ENCODE data around the gene POLR3C. TPM values are rescaled to one million over a fixed set of nuclear protein-coding genes. Genes with fewer than 3 reads are reported as not detected.

POLR3C gene
- total RNA-seq, 1 experiment from 2014 or later = 24.9 TPM

DNA sequence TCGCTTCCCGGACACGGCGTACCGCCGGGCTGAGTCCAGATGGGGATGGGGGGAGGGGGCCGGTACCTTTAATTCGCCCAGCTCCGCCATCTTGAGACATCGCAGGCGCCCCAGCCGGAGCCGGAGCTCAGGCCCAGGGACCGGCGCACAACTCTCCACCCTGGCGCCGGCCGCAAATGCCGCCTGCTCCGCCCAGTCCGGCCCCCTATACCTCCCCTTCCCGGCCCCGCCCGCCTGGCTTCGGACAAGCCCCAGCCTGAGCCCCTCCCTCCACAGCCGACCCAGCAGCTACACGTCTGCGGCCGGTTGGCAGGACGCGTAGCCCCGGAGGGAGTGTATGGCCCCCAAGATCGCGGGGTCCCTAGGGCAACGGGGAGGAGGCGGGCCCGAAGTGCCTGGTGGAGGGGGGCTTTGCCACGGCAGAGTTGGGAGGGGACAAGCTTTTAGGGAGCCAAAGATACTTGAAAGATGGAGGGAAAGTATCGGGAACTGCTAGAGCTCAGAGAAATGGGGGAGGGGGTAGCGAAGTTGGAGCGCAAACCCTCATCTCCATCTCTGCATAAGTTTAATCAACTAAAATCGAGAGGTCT is 35.0 kb downstream of the POLR3C start, which contains the start of gene PIAS3 (continued):
- TF ChIP-seq, protein P1, sequence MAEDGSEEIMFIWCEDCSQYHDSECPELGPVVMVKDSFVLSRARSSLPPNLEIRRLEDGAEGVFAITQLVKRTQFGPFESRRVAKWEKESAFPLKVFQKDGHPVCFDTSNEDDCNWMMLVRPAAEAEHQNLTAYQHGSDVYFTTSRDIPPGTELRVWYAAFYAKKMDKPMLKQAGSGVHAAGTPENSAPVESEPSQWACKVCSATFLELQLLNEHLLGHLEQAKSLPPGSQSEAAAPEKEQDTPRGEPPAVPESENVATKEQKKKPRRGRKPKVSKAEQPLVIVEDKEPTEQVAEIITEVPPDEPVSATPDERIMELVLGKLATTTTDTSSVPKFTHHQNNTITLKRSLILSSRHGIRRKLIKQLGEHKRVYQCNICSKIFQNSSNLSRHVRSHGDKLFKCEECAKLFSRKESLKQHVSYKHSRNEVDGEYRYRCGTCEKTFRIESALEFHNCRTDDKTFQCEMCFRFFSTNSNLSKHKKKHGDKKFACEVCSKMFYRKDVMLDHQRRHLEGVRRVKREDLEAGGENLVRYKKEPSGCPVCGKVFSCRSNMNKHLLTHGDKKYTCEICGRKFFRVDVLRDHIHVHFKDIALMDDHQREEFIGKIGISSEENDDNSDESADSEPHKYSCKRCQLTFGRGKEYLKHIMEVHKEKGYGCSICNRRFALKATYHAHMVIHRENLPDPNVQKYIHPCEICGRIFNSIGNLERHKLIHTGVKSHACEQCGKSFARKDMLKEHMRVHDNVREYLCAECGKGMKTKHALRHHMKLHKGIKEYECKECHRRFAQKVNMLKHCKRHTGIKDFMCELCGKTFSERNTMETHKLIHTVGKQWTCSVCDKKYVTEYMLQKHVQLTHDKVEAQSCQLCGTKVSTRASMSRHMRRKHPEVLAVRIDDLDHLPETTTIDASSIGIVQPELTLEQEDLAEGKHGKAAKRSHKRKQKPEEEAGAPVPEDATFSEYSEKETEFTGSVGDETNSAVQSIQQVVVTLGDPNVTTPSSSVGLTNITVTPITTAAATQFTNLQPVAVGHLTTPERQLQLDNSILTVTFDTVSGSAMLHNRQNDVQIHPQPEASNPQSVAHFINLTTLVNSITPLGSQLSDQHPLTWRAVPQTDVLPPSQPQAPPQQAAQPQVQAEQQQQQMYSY (CRISPR knock-in tag; IDR thresholded peaks at IDR 0.05) = 0 out of 2 replicates have a peak, but pooled peaks have one; percentile 17
- TF ChIP-seq JUN (CRISPR knock-in tag; IDR thresholded peaks at IDR 0.05) = no peak

GRCh38 chr1:145859491-145860023 is 35.6 kb downstream of the POLR3C start:
- POLR2A ChIA-PET = interaction anchor here (0.6 to 3.1 kb wide), 19 partner anchors 10 to 192 kb away, joined by 3 to 48 read pairs (median 10); partner anchors contain the start of genes ANKRD34A, ANKRD35, LIX1L and NUDT17
- ATAC-seq (peak; percentile 74), DNase-seq (ENCODE audit: low spot score) (peak; percentile 89)
- H3K36me3 Mint-ChIP-seq = peaks cover 35% of the 10 kb centered on the region
- H3K9me3 Mint-ChIP-seq = peaks cover 5% of the 10 kb centered on the region
- H3K27ac Mint-ChIP-seq = peak overlapping the region; percentile 92
- no peaks in the 10 kb centered on the region for H3K27me3 Mint-ChIP-seq (ENCODE audit: low read depth)
- CTCF ChIA-PET = interaction anchor here (0.6 to 5.3 kb wide), 20 partner anchors 13 to 188 kb away, joined by 3 to 254 read pairs (median 10); partner anchors contain the start of genes ANKRD34A, ANKRD35, ITGA10 and LIX1L
- H3K4me1 Mint-ChIP-seq = peaks cover 17% of the 10 kb centered on the region
- peak overlapping the region; percentile 98 for H3K4me3 Mint-ChIP-seq
- TF ChIP-seq ZNF317 (CRISPR knock-in tag; IDR thresholded peaks at IDR 0.05; ENCODE audit: borderline replicate concordance, low read depth) (no peak), GRHL2 (CRISPR knock-in tag; IDR thresholded peaks at IDR 0.05; ENCODE audit: insufficient replicate concordance, severe bottlenecking) (no peak), ZNF281 (CRISPR knock-in tag; IDR thresholded peaks at IDR 0.05) (no peak), CBFB (CRISPR knock-in tag; IDR thresholded peaks at IDR 0.05; ENCODE audit: low read depth) (no peak), ATF1 (CRISPR knock-in tag; IDR thresholded peaks at IDR 0.05) (no peak), SP1 (CRISPR knock-in tag; conservative IDR thresholded peaks at IDR 0.05) (peak; percentile 3), RORB (CRISPR knock-in tag; IDR thresholded peaks at IDR 0.05) (no peak), ERG (CRISPR knock-in tag; IDR thresholded peaks at IDR 0.05) (no peak), GABPB1 (CRISPR knock-in tag; IDR thresholded peaks at IDR 0.05) (no peak), ZBTB43 (CRISPR knock-in tag; IDR thresholded peaks at IDR 0.05) (no peak)
- TF ChIP-seq, protein P2, sequence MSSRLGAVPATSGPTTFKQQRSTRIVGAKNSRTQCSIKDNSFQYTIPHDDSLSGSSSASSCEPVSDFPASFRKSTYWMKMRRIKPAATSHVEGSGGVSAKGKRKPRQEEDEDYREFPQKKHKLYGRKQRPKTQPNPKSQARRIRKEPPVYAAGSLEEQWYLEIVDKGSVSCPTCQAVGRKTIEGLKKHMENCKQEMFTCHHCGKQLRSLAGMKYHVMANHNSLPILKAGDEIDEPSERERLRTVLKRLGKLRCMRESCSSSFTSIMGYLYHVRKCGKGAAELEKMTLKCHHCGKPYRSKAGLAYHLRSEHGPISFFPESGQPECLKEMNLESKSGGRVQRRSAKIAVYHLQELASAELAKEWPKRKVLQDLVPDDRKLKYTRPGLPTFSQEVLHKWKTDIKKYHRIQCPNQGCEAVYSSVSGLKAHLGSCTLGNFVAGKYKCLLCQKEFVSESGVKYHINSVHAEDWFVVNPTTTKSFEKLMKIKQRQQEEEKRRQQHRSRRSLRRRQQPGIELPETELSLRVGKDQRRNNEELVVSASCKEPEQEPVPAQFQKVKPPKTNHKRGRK (CRISPR knock-in tag; IDR thresholded peaks at IDR 0.05; ENCODE audit: borderline replicate concordance) = no peak
- TF ChIP-seq, protein P3, sequence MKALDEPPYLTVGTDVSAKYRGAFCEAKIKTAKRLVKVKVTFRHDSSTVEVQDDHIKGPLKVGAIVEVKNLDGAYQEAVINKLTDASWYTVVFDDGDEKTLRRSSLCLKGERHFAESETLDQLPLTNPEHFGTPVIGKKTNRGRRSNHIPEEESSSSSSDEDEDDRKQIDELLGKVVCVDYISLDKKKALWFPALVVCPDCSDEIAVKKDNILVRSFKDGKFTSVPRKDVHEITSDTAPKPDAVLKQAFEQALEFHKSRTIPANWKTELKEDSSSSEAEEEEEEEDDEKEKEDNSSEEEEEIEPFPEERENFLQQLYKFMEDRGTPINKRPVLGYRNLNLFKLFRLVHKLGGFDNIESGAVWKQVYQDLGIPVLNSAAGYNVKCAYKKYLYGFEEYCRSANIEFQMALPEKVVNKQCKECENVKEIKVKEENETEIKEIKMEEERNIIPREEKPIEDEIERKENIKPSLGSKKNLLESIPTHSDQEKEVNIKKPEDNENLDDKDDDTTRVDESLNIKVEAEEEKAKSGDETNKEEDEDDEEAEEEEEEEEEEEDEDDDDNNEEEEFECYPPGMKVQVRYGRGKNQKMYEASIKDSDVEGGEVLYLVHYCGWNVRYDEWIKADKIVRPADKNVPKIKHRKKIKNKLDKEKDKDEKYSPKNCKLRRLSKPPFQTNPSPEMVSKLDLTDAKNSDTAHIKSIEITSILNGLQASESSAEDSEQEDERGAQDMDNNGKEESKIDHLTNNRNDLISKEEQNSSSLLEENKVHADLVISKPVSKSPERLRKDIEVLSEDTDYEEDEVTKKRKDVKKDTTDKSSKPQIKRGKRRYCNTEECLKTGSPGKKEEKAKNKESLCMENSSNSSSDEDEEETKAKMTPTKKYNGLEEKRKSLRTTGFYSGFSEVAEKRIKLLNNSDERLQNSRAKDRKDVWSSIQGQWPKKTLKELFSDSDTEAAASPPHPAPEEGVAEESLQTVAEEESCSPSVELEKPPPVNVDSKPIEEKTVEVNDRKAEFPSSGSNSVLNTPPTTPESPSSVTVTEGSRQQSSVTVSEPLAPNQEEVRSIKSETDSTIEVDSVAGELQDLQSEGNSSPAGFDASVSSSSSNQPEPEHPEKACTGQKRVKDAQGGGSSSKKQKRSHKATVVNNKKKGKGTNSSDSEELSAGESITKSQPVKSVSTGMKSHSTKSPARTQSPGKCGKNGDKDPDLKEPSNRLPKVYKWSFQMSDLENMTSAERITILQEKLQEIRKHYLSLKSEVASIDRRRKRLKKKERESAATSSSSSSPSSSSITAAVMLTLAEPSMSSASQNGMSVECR (CRISPR knock-in tag; IDR thresholded peaks at IDR 0.05; ENCODE audit: borderline replicate concordance) = 0 out of 2 replicates have a peak, but pooled peaks have one; percentile 12
- TF ChIP-seq, protein P1 (CRISPR knock-in tag; IDR thresholded peaks at IDR 0.05) = peak; percentile 34; the same call in 1 of the 2 replicates
